Adrenal gland (tissue), 5 donors: ENCODE results near the gene SERPINC1.

Source experiments
- CTCF ChIP-seq, 6 experiments: fragments of 450-650 bp in 4 of 6; fragments of 200-600 bp in 2 of 6; sonication (generic) in 1 of 6; IDR thresholded peaks; 1 replicate in 5 of 6; 2 replicates in 1 of 6; pipeline versions ENCODE4 v1.5.1 to v1.8.0; 2016 to 2021; ENCODE audit warnings: antibody characterized with exemption in 6 of 6, mild to moderate bottlenecking in 2 of 6, moderate library complexity in 1 of 6
- POLR2A ChIP-seq, 2 donors: fragments of 450-650 bp; IDR thresholded peaks; one replicate each; pipeline ENCODE4 v1.6.1; 2017; ENCODE audit warnings: antibody characterized with exemption in 2 of 2, mild to moderate bottlenecking in 2 of 2, moderate library complexity in 1 of 2
- donor health status: DM: no; HTN: no; CAD: no.

GRCh38 chr1:173900427-173900826, 16.7 kb downstream of the SERPINC1 start:
- TF ChIP-seq CTCF (IDR thresholded peaks at IDR 0.05) (no peak), POLR2A (IDR thresholded peaks at IDR 0.05) (no peak)
